Loucy (cell line): Measurements from ENCODE around the gene ULK3.

Source experiments
- H2AFZ ChIP-seq: fragments of 200-600 bp; sonication (generic); 2 replicates; pipeline ENCODE4 v1.6.0; 2016; ENCODE audit warnings: antibody characterized with exemption, mild to moderate bottlenecking, low read length, moderate library complexity
- H3F3A ChIP-seq: fragments of 200-600 bp; 2 replicates; pipeline ENCODE4 v1.6.0; 2016; ENCODE audit warnings: antibody characterized with exemption, low read depth, mild to moderate bottlenecking
- H3K27me3 ChIP-seq: fragments of 200-600 bp; sonication (generic); 2 replicates; pipeline ENCODE4 v1.6.1; 2014; ENCODE audit warnings: low read length, mild to moderate bottlenecking; ENCODE audit not compliant: insufficient read depth, poor library complexity, severe bottlenecking
- H3K36me3 ChIP-seq: fragments of 200-600 bp; sonication (generic); 2 replicates; pipeline ENCODE4 v1.6.1; 2016; ENCODE audit warnings: low read length; ENCODE audit not compliant: insufficient read depth
- H3K4me1 ChIP-seq: fragments of 200-600 bp; sonication (generic); 2 replicates; pipeline ENCODE4 v1.5.1; 2014; ENCODE audit warnings: low read length, mild to moderate bottlenecking; ENCODE audit not compliant: insufficient read depth, poor library complexity, severe bottlenecking
- H3K4me2 ChIP-seq: fragments of 200-600 bp; sonication (generic); 2 replicates; pipeline ENCODE4 v1.6.0; 2014; ENCODE audit warnings: antibody characterized with exemption, low read length, low read depth, mild to moderate bottlenecking; ENCODE audit not compliant: poor library complexity, severe bottlenecking
- H3K4me3 ChIP-seq: fragments of 200-600 bp; sonication (generic); 2 replicates; pipeline ENCODE4 v1.5.1; 2014; ENCODE audit warnings: low read length, mild to moderate bottlenecking, mixed read lengths; ENCODE audit not compliant: poor library complexity, severe bottlenecking
- H3K79me2 ChIP-seq: fragments of 200-600 bp; sonication (generic); 2 replicates; pipeline ENCODE4 v1.6.1; 2014; ENCODE audit warnings: low read length; ENCODE audit not compliant: insufficient read depth
- H3K9ac ChIP-seq: fragments of 200-600 bp; sonication (generic); 2 replicates; pipeline ENCODE4 v1.6.0; 2014; ENCODE audit warnings: mild to moderate bottlenecking, low read depth, low read length, moderate library complexity; ENCODE audit not compliant: poor library complexity, severe bottlenecking
- H3K9me2 ChIP-seq: fragments of 200-600 bp; sonication (generic); replicated peaks from 2 replicates; pipeline ENCODE4 v1.6.1; 2016; ENCODE audit warnings: low read depth, low read length, mixed read lengths
- H3K9me3 ChIP-seq: fragments of 200-600 bp; sonication (generic); 2 replicates; pipeline ENCODE4 v1.6.1; 2014; ENCODE audit warnings: mild to moderate bottlenecking, antibody characterized with exemption, low read length, low read depth; ENCODE audit not compliant: insufficient read depth
- H4K20me1 ChIP-seq: fragments of 200-600 bp; sonication (generic); 2 replicates; pipeline ENCODE4 v1.6.0; 2014; ENCODE audit warnings: antibody characterized with exemption, low read length, mild to moderate bottlenecking; ENCODE audit not compliant: insufficient read depth, poor library complexity, severe bottlenecking
- EZH2phosphoT487 ChIP-seq: fragments of 200-600 bp; IDR thresholded peaks from 2 replicates; pipeline ENCODE4 v1.6.1; 2018; ENCODE audit warnings: antibody characterized with exemption, mild to moderate bottlenecking, moderate library complexity, borderline replicate concordance
- TF ChIP-seq, protein P1 (sequence below): fragments of 200-600 bp; sonication (generic); conservative IDR thresholded peaks from 2 replicates; pipeline ENCODE4 v1.5.1; 2014; ENCODE audit warnings: mild to moderate bottlenecking, antibody characterized with exemption, low read length

The ULK3 gene

DNA sequence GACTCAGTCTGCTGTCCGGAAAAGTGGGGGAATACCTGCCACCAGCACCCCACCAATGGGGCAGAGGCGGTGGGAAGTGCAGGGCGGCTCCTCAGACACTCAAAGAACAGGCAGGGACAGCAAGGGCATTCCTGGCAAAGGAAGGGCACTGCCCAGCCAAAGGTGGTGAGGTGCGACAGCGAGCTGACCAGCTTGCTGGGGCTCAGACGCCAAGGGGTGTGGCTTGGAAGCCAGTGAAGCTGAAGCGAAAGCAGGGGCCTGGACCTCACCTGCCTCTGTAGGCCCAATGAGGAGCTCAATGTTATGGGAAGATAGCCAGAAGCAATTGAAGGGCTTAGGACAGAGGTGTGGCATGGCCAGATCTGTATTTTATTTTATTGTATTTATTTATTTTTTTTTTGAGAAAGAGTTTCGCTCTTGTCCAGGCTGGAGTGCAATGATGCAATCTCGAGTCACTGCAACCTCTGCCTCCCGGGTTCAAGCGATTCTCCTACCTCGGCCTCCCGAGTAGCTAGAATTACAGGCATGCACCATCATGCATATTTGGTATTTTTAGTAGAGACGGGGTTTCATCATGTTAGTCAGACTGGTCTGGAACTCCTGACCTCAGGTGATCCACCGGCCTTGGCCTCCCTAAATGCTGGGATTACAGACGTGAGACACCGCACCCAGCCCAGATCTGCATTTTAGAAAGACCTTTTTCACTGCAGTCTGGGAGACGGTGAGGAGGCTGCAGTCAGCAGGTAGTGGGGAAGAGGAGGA is 34.7 kb downstream of the ULK3 start:
- no peaks in the 10 kb centered on the region for H3K4me1 ChIP-seq
- H3F3A ChIP-seq, result peaks cover 3% of the 10 kb centered on the region; the same call in 1 of the 2 replicates
- no peaks in the 10 kb centered on the region for H3K79me2 ChIP-seq
- no peaks in the 10 kb centered on the region for H4K20me1 ChIP-seq
- no peaks in the 10 kb centered on the region for H3K27me3 ChIP-seq
- H2AFZ ChIP-seq, result no peak overlapping the region
- no peaks in the 10 kb centered on the region for H3K9me3 ChIP-seq
- peaks cover 17% of the 10 kb centered on the region; the same call in 1 of the 2 replicates for H3K36me3 ChIP-seq
- no peak overlapping the region for H3K4me3 ChIP-seq
- H3K9ac ChIP-seq, result no peak overlapping the region
- TF ChIP-seq, protein P1, sequence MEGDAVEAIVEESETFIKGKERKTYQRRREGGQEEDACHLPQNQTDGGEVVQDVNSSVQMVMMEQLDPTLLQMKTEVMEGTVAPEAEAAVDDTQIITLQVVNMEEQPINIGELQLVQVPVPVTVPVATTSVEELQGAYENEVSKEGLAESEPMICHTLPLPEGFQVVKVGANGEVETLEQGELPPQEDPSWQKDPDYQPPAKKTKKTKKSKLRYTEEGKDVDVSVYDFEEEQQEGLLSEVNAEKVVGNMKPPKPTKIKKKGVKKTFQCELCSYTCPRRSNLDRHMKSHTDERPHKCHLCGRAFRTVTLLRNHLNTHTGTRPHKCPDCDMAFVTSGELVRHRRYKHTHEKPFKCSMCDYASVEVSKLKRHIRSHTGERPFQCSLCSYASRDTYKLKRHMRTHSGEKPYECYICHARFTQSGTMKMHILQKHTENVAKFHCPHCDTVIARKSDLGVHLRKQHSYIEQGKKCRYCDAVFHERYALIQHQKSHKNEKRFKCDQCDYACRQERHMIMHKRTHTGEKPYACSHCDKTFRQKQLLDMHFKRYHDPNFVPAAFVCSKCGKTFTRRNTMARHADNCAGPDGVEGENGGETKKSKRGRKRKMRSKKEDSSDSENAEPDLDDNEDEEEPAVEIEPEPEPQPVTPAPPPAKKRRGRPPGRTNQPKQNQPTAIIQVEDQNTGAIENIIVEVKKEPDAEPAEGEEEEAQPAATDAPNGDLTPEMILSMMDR, result no peak
- TF ChIP-seq EZH2phosphoT487, result no peak
- H3K4me2 ChIP-seq, result no peak overlapping the region
- no peaks in the 10 kb centered on the region for H3K9me2 ChIP-seq

DNA sequence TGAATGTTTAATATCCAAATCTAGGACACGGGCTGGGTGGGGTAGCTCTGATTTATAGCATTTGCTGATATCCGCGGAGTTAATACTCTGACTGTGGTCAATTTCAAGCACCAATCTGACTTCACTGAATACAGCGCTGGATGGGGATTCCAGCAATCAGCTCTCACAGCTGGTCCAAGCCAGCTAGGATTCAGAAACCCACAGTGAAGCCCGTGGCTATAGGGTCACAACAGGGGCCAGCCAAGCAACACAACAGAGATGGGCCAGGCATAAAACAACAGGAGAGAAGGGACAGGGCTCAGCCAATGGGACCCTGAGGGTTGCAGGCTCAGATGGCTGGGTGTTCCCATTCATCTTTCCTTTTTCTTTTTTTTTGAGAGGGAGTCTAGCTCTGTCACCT is 35.7 kb downstream of the ULK3 start:
- Histone ChIP-seq H3K9ac (no peak overlapping the region), H3K36me3 (peaks cover 27% of the 10 kb centered on the region; the same call in 1 of the 2 replicates), H3K27me3 (no peaks in the 10 kb centered on the region), H2AFZ (no peak overlapping the region), H3K9me2 (no peaks in the 10 kb centered on the region), H3K4me3 (no peak overlapping the region), H3K4me1 (no peaks in the 10 kb centered on the region), H3K9me3 (no peaks in the 10 kb centered on the region), H4K20me1 (no peaks in the 10 kb centered on the region), H3K4me2 (no peak overlapping the region), H3K79me2 (no peaks in the 10 kb centered on the region), H3F3A (peaks cover 3% of the 10 kb centered on the region; the same call in 1 of the 2 replicates)
- TF ChIP-seq EZH2phosphoT487, result no peak
- TF ChIP-seq, protein P1, result no peak

DNA sequence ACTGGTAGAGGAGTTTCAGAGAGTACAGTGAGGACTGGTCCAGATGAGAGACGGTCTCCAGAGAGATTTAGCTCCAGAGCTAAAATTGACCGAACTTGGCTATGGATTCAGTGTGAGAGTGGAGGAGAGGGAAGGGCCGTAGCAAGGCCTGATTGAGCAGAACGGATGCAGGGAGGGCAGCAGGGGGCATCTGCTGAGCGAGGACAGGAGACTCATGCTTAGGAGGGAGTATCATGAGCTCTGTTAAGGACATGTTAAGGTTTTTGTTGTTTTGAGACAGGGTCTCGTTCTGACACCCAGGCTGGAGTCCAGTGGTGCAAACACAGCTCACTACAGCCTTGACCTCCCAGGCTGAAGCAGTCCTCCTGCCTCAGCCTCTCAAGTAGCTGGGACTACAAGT is 38.0 kb downstream of the ULK3 start:
- Histone ChIP-seq H3K4me2 (no peak overlapping the region), H3F3A (peaks cover 3% of the 10 kb centered on the region; the same call in 1 of the 2 replicates), H3K27me3 (no peaks in the 10 kb centered on the region), H2AFZ (no peak overlapping the region), H3K9ac (no peak overlapping the region), H4K20me1 (peaks cover 6% of the 10 kb centered on the region), H3K9me3 (no peaks in the 10 kb centered on the region), H3K4me1 (no peaks in the 10 kb centered on the region), H3K36me3 (peaks cover 48% of the 10 kb centered on the region; the same call in 1 of the 2 replicates), H3K9me2 (no peaks in the 10 kb centered on the region), H3K4me3 (no peak overlapping the region), H3K79me2 (no peaks in the 10 kb centered on the region)
- no peak for TF ChIP-seq EZH2phosphoT487
- TF ChIP-seq, protein P1, result no peak
